Liver (tissue), 3 donors: ENCODE data around the gene RXRG.

Source experiments
- EGR1 ChIP-seq, 2 donors: IDR thresholded peaks; 2 replicates each; pipeline ENCODE4 v1.6.1; 2016 to 2018; ENCODE audit warnings: antibody characterized with exemption in 2 of 2, low read depth in 2 of 2
- FOXA1 ChIP-seq: IDR thresholded peaks from 2 replicates; pipeline ENCODE4 v1.6.1; 2016; ENCODE audit warnings: antibody characterized with exemption
- GABPA ChIP-seq, 2 donors: IDR thresholded peaks in 1 of 2; conservative IDR thresholded peaks in 1 of 2; 2 replicates each; pipeline ENCODE4 v1.6.1; 2016; ENCODE audit warnings: antibody characterized with exemption in 2 of 2, mild to moderate bottlenecking in 1 of 2, moderate library complexity in 1 of 2
- HNF4A ChIP-seq, 2 donors: conservative IDR thresholded peaks; 2 replicates each; pipeline ENCODE4 v1.6.1; 2016; ENCODE audit warnings: antibody characterized with exemption in 2 of 2, mild to moderate bottlenecking in 2 of 2
- HNF4G ChIP-seq: IDR thresholded peaks from 2 replicates; pipeline ENCODE4 v1.6.1; 2016; ENCODE audit warnings: antibody characterized with exemption
- JUND ChIP-seq, 2 donors: IDR thresholded peaks; 2 replicates each; pipeline ENCODE4 v1.6.1; 2016; ENCODE audit warnings: antibody characterized with exemption in 2 of 2
- NR2F2 ChIP-seq: IDR thresholded peaks from 2 replicates; pipeline ENCODE4 v1.6.1; 2016; ENCODE audit warnings: antibody characterized with exemption
- RAD21 ChIP-seq, 2 donors: IDR thresholded peaks; 2 replicates each; pipeline ENCODE4 v1.6.1; 2016; ENCODE audit warnings: antibody characterized with exemption in 2 of 2, mild to moderate bottlenecking in 2 of 2
- SP1 ChIP-seq: IDR thresholded peaks from 2 replicates; pipeline ENCODE4 v1.6.1; 2018; ENCODE audit warnings: antibody characterized with exemption, mild to moderate bottlenecking
- TAF1 ChIP-seq: conservative IDR thresholded peaks from 2 replicates; pipeline ENCODE4 v1.6.1; 2016; ENCODE audit warnings: antibody characterized with exemption, mild to moderate bottlenecking
- YY1 ChIP-seq: IDR thresholded peaks from 2 replicates; pipeline ENCODE4 v1.6.1; 2016; ENCODE audit warnings: antibody characterized with exemption, mild to moderate bottlenecking
- TF ChIP-seq, protein P1 (sequence below): fragments of 150-350 bp; IDR thresholded peaks from 2 replicates; pipeline ENCODE4 v1.5.1; 2017; ENCODE audit warnings: improper control_type of control experiment, low read depth, low read length; ENCODE audit not compliant: missing input control
- TF ChIP-seq, protein P2 (sequence below): IDR thresholded peaks from 2 replicates; pipeline ENCODE4 v1.6.1; 2016; ENCODE audit warnings: antibody characterized with exemption
- TF ChIP-seq, protein P3 (sequence below): IDR thresholded peaks from 2 replicates; pipeline ENCODE4 v1.6.1; 2016; ENCODE audit warnings: antibody characterized with exemption, mild to moderate bottlenecking
- donor health status: healthy.
- donor health status: healthy.

DNA sequence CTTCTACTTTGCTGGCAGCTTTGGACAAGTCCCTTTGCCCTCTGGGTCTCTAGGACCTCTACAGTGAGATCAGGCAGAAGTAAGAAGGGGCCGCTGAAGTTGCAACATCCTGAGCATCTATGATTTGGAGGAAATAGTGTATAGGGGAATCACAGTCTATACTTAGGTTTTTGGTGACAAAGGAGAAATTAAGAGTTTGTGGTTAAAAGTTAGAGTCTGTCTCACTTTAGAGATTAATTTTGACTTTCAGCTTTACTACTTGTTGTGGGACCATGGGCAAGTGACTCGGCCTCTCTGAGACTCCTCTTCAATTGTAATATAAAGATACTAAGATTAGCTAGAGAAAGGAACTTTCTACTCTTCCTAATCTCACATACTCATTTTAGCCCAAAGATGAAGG, 55.3 kb downstream of the RXRG start:
- TF ChIP-seq, protein P1, sequence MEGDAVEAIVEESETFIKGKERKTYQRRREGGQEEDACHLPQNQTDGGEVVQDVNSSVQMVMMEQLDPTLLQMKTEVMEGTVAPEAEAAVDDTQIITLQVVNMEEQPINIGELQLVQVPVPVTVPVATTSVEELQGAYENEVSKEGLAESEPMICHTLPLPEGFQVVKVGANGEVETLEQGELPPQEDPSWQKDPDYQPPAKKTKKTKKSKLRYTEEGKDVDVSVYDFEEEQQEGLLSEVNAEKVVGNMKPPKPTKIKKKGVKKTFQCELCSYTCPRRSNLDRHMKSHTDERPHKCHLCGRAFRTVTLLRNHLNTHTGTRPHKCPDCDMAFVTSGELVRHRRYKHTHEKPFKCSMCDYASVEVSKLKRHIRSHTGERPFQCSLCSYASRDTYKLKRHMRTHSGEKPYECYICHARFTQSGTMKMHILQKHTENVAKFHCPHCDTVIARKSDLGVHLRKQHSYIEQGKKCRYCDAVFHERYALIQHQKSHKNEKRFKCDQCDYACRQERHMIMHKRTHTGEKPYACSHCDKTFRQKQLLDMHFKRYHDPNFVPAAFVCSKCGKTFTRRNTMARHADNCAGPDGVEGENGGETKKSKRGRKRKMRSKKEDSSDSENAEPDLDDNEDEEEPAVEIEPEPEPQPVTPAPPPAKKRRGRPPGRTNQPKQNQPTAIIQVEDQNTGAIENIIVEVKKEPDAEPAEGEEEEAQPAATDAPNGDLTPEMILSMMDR = no peak
- no peak for TF ChIP-seq FOXA1
- no peak for TF ChIP-seq JUND (IDR thresholded peaks at IDR 0.05)
- no peak for TF ChIP-seq SP1
- TF ChIP-seq TAF1 = no peak
- TF ChIP-seq HNF4A (conservative IDR thresholded peaks at IDR 0.05) = no peak
- no peak for TF ChIP-seq RAD21 (IDR thresholded peaks at IDR 0.05)
- TF ChIP-seq, protein P2, sequence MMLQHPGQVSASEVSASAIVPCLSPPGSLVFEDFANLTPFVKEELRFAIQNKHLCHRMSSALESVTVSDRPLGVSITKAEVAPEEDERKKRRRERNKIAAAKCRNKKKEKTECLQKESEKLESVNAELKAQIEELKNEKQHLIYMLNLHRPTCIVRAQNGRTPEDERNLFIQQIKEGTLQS = no peak
- TF ChIP-seq GABPA (IDR thresholded peaks at IDR 0.05 in 1 of 2, conservative IDR thresholded peaks at IDR 0.05 in 1 of 2) = no peak
- no peak for TF ChIP-seq YY1
- TF ChIP-seq HNF4G = no peak
- TF ChIP-seq, protein P3, sequence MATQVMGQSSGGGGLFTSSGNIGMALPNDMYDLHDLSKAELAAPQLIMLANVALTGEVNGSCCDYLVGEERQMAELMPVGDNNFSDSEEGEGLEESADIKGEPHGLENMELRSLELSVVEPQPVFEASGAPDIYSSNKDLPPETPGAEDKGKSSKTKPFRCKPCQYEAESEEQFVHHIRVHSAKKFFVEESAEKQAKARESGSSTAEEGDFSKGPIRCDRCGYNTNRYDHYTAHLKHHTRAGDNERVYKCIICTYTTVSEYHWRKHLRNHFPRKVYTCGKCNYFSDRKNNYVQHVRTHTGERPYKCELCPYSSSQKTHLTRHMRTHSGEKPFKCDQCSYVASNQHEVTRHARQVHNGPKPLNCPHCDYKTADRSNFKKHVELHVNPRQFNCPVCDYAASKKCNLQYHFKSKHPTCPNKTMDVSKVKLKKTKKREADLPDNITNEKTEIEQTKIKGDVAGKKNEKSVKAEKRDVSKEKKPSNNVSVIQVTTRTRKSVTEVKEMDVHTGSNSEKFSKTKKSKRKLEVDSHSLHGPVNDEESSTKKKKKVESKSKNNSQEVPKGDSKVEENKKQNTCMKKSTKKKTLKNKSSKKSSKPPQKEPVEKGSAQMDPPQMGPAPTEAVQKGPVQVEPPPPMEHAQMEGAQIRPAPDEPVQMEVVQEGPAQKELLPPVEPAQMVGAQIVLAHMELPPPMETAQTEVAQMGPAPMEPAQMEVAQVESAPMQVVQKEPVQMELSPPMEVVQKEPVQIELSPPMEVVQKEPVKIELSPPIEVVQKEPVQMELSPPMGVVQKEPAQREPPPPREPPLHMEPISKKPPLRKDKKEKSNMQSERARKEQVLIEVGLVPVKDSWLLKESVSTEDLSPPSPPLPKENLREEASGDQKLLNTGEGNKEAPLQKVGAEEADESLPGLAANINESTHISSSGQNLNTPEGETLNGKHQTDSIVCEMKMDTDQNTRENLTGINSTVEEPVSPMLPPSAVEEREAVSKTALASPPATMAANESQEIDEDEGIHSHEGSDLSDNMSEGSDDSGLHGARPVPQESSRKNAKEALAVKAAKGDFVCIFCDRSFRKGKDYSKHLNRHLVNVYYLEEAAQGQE = no peak
- no peak for TF ChIP-seq NR2F2
- no peak for TF ChIP-seq EGR1 (IDR thresholded peaks at IDR 0.05; ENCODE audit: low read depth in 2 of 2)
